Measurements from ENCODE around the gene HSPBP1.

Gene HSPBP1

DNA sequence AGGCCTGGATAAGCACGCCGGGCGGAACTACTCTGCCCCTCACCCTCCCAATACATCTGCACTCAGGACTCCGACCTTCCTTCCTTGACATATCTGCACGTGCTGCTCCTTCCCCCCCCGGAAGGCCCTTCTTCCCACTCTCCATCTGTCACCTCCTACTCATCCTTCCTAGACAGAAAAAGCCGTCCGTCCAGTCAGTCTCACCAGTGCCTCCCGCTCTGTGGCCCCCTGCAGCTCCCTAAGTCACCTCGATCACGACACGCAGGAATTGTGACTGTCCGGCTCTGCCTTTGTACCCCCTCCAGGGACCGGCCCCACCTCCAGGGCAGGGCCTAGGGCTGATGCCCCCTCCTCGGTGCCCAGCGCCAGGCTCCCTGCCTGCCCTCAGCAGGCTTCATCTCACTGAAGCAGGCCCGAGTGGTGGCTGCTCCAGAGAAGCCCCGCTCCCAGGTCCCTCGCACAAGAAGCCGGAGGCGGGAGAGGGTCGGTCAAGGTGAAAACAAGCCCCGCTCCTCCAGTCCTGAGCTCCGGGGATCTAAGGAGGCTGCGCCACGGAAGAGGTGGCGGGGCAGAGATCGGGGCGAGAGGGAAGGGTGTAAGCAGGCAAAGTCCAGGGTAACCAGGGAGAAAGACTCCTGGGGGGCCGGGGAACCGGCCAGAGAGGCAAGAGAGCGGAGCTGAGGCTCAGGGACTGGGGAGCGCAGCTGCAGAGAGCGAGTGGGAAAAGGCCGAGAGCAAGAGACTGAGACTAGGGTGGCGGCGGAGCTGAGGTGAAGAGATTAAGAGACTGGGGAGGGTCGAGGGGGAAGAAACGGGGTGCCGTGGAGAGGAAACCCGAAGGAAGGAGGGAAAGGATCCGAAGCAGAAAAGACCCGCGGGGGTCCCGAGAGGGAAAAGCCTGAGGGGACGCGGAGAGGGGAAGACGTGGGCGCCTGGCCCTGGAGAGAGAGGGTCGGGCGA, 22.2 kb downstream of the HSPBP1 start:
- Histone ChIP-seq H3K79me2 (ENCODE audit: insufficient read depth, low read depth) (peaks cover 55% of the 10 kb centered on the region), H3K4me1 (ENCODE audit: low read depth, poor library complexity, severe bottlenecking) (peaks cover 31% of the 10 kb centered on the region), H2AFZ (ENCODE audit: low read depth) (no peak overlapping the region), H3K27me3 (ENCODE audit: insufficient read depth, low read depth) (no peaks in the 10 kb centered on the region), H4K20me1 (ENCODE audit: insufficient read depth) (peaks cover 22% of the 10 kb centered on the region), H3K4me2 (peak overlapping the region; percentile 98), H3K9ac (peak overlapping the region; percentile 78; the same call in 1 of the 2 replicates), H3K36me3 (ENCODE audit: insufficient read depth) (no peaks in the 10 kb centered on the region), H3K27ac (no peak overlapping the region; the same call in 1 of the 2 replicates), H3K4me3 (IDR thresholded peaks at IDR 0.05; ENCODE audit: insufficient read depth, low read depth, low read length) (no peak overlapping the region)
- TF ChIP-seq, protein P1, sequence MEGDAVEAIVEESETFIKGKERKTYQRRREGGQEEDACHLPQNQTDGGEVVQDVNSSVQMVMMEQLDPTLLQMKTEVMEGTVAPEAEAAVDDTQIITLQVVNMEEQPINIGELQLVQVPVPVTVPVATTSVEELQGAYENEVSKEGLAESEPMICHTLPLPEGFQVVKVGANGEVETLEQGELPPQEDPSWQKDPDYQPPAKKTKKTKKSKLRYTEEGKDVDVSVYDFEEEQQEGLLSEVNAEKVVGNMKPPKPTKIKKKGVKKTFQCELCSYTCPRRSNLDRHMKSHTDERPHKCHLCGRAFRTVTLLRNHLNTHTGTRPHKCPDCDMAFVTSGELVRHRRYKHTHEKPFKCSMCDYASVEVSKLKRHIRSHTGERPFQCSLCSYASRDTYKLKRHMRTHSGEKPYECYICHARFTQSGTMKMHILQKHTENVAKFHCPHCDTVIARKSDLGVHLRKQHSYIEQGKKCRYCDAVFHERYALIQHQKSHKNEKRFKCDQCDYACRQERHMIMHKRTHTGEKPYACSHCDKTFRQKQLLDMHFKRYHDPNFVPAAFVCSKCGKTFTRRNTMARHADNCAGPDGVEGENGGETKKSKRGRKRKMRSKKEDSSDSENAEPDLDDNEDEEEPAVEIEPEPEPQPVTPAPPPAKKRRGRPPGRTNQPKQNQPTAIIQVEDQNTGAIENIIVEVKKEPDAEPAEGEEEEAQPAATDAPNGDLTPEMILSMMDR (conservative IDR thresholded peaks at IDR 0.05; ENCODE audit: low read depth, low read length), result no peak

DNA sequence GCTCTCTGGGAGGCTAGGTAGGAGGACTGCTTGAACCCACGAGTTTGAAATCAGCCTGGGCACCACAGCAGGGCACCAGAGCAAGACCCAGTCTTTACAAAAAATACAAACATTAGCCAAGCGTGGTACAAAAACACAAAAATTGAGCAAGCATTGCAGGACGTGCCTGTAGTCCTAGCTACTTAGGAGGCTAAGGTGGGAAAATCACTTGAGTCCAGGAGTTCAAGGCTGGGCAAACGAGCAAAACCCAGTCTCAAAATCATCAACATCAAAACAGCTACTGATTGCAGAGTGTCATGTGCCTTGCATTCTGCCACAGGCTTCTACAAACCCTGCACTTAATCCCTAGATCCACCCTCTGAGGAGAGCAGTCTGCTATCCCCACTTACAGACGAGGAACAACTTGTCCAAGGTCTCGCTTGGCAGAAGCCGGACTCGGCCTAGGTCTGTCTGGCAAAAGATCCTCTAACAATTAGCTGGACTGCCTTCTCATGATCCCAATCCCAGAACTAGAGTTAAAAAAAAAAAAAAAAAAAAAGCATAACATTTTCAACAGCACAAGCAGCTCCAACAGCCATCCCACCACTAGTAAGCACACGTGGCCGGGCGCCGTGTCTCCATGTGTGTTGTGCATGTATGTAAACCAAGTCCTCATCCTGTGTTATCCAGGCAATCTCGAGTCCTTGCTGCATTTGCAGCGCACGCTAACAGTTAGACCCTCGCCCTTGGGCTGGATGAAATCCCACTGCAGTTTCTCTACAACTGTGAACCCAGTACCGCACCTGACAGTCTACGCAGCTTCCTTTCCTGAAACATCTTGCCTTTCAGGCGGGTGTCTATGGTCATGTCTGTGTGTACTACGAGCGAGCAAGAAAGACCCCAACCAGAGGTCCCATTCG, 23.1 kb downstream of the HSPBP1 start:
- TF ChIP-seq, protein P1 (conservative IDR thresholded peaks at IDR 0.05; ENCODE audit: low read depth, low read length), result no peak
- peaks cover 31% of the 10 kb centered on the region for H3K4me1 ChIP-seq (ENCODE audit: low read depth, poor library complexity, severe bottlenecking)
- H3K27me3 ChIP-seq (ENCODE audit: insufficient read depth, low read depth), result no peaks in the 10 kb centered on the region
- H3K9ac ChIP-seq, result no peak overlapping the region
- no peak overlapping the region for H2AFZ ChIP-seq (ENCODE audit: low read depth)
- no peaks in the 10 kb centered on the region for H3K36me3 ChIP-seq (ENCODE audit: insufficient read depth)
- H4K20me1 ChIP-seq (ENCODE audit: insufficient read depth), result peaks cover 26% of the 10 kb centered on the region
- peaks cover 64% of the 10 kb centered on the region for H3K79me2 ChIP-seq (ENCODE audit: insufficient read depth, low read depth)
- no peak overlapping the region for H3K4me3 ChIP-seq (IDR thresholded peaks at IDR 0.05; ENCODE audit: insufficient read depth, low read depth, low read length)
- no peak overlapping the region for H3K27ac ChIP-seq
- peak overlapping the region; percentile 98 for H3K4me2 ChIP-seq

DNA sequence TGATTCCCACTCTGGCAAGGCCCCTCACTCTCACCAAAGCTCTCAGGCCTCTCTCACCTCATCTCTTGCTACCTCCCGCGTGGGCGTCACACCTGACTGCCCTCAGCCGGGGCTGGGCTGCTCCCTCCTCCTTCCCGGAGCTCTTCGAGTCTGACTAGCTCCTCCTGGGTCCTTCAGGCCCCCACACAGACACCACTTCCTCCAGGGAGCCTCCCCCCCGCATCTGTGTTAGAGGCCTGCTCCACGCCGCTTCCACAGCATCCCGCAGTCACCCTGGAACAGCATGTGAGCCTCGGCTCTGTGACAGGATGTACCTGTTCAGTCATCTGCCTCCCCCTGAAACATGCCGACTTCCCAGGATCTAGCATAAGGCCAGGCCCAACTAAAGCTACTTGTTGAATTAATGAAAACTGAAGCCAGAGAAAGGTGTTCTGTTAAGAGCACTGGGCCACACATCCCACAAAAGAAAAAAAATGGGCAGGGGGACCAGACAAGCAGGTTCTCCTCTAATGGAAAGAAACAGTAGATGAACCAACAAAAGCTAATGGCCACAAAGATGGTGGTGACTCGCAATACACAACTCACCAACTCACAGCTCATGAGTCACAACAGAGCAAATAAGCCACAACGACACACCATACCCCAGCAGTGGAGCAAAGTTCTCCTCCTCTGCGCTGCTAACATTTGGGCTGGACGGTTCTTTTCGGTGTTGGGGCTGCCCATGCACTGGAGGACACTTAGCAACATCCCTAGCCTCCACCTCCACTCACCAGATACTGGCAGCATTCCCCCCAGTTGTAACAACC, 24.1 kb downstream of the HSPBP1 start:
- Histone ChIP-seq H3K27ac (no peak overlapping the region), H3K4me2 (peak overlapping the region; percentile 98; the same call in 1 of the 2 replicates), H2AFZ (ENCODE audit: low read depth) (no peak overlapping the region), H3K27me3 (ENCODE audit: insufficient read depth, low read depth) (no peaks in the 10 kb centered on the region), H4K20me1 (ENCODE audit: insufficient read depth) (peaks cover 26% of the 10 kb centered on the region), H3K79me2 (ENCODE audit: insufficient read depth, low read depth) (peaks cover 74% of the 10 kb centered on the region), H3K36me3 (ENCODE audit: insufficient read depth) (no peaks in the 10 kb centered on the region), H3K4me3 (IDR thresholded peaks at IDR 0.05; ENCODE audit: insufficient read depth, low read depth, low read length) (no peak overlapping the region), H3K4me1 (ENCODE audit: low read depth, poor library complexity, severe bottlenecking) (peaks cover 31% of the 10 kb centered on the region), H3K9ac (no peak overlapping the region)
- TF ChIP-seq, protein P1 (conservative IDR thresholded peaks at IDR 0.05; ENCODE audit: low read depth, low read length), result no peak

DNA sequence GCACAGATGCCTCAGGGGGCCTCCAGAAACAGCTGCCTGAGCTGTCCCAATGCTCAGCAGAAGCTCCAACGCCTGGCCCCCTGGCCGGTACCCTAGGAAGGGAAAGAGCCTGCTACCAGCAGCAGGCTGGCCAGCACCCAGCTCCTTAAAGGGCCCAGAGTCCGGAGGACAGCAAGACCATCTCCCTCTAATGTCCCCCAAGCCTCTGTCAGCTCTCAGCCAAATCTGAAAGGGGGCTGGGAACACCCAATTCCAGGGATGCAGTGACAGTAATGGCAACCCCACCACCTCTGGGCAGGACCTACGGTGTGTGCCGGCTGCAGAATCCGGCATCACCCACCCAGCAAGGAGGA, 25.3 kb downstream of the HSPBP1 start:
- Histone ChIP-seq H3K27ac (no peak overlapping the region), H3K36me3 (ENCODE audit: insufficient read depth) (no peaks in the 10 kb centered on the region), H3K4me2 (no peak overlapping the region), H3K4me1 (ENCODE audit: low read depth, poor library complexity, severe bottlenecking) (peaks cover 21% of the 10 kb centered on the region), H4K20me1 (ENCODE audit: insufficient read depth) (peaks cover 26% of the 10 kb centered on the region), H3K79me2 (ENCODE audit: insufficient read depth, low read depth) (peaks cover 86% of the 10 kb centered on the region), H3K27me3 (ENCODE audit: insufficient read depth, low read depth) (no peaks in the 10 kb centered on the region), H3K9ac (no peak overlapping the region), H2AFZ (ENCODE audit: low read depth) (no peak overlapping the region), H3K4me3 (IDR thresholded peaks at IDR 0.05; ENCODE audit: insufficient read depth, low read depth, low read length) (no peak overlapping the region)
- TF ChIP-seq, protein P1 (conservative IDR thresholded peaks at IDR 0.05; ENCODE audit: low read depth, low read length), result no peak

All from KMS-11 (cell line).